Activated CD8-positive, alpha-beta T cell treated with anti-CD3 and anti-CD28 coated beads for 36 hours (primary cell): ENCODE measurements around the gene EEIG2. TPM values are rescaled to one million over a fixed set of nuclear protein-coding genes. Genes with fewer than 3 reads are reported as not detected.

Experiments used
- ATAC-seq: fragments of 200-7000 bp; cut with Tn5 transposase; one replicate; pipeline ENCODE4 v1.10.0; 2021; ENCODE audit warnings: mild to moderate bottlenecking, moderate library complexity
- CTCF ChIA-PET: fragments of 350-600 bp; sonication (Branson Sonifier 250); formaldehyde crosslinking; loops from one replicate; lab custom pipeline; 2021; ENCODE audit warnings: antibody characterized with exemption; lab: Charles Lee
- POLR2A ChIA-PET: fragments of 350-600 bp; sonication (Branson Sonifier 250); formaldehyde crosslinking; loops from one replicate; lab custom pipeline; 2021; ENCODE audit warnings: antibody characterized with exemption; lab: Charles Lee
- DNase-seq: peaks from one replicate; pipeline ENCODE4 v3.0.0-alpha.2; 2020
- H3K27ac Mint-ChIP-seq: one replicate; pipeline ENCODE4 v1.8.0; 2021; ENCODE audit warnings: mild to moderate bottlenecking, mixed read lengths
- H3K27me3 Mint-ChIP-seq: one replicate; pipeline ENCODE4 v1.8.0; 2021; ENCODE audit warnings: mixed read lengths
- H3K36me3 Mint-ChIP-seq: one replicate; pipeline ENCODE4 v1.8.0; 2021; ENCODE audit warnings: low read depth, mixed read lengths
- H3K4me1 Mint-ChIP-seq: one replicate; pipeline ENCODE4 v1.8.0; 2021; ENCODE audit warnings: low read depth, mixed read lengths
- H3K4me3 Mint-ChIP-seq: one replicate; pipeline ENCODE4 v1.8.0; 2021; ENCODE audit warnings: mild to moderate bottlenecking, moderate library complexity, mixed read lengths
- H3K9me3 Mint-ChIP-seq: one replicate; pipeline ENCODE4 v1.8.0; 2021; ENCODE audit warnings: mixed read lengths
- CTCF ChIP-seq: fragments of 200-600 bp; IDR thresholded peaks from one replicate; pipeline ENCODE4 v1.8.0; 2022; ENCODE audit warnings: antibody characterized with exemption, mild to moderate bottlenecking
- intact Hi-C: fragments of 100-400 bp; cut with micrococcal nuclease; formaldehyde crosslinking; loops from one replicate; pipeline ENCODE4 v1.10.0; 2022
- total RNA-seq, 2 experiments: library from RNA; stranded (reverse); gene quantifications; one replicate each; pipeline ENCODE4 v1.2.3, GENCODE V29; 2021

Gene EEIG2
- total RNA-seq, 2 experiments from 2014 or later = 10.4 to 12.6 TPM

- DNase-seq = no peak
- Mint-ChIP-seq H3K27me3 (no peaks in the 10 kb centered on the region), H3K36me3 (no peaks in the 10 kb centered on the region), H3K4me3 (no peak overlapping the region), H3K4me1 (peaks cover 4% of the 10 kb centered on the region), H3K9me3 (no peaks in the 10 kb centered on the region), H3K27ac (no peak overlapping the region)
- no peak for TF ChIP-seq CTCF
- intact Hi-C loops = loop anchor here (10.0 kb wide), 1 partner anchor 339 kb away; no protein-coding TSS in a partner anchor
- no peak for ATAC-seq
- CTCF ChIA-PET = no interaction called here
- POLR2A ChIA-PET = no interaction called here
These were observed 6.0 kb upstream of the EEIG2 start for GRCh38 chr1:108553905-108554304.

GRCh38 chr1:108554682-108555427 is 5.0 kb upstream of the EEIG2 start:
- ATAC-seq (no peak), DNase-seq (no peak)
- Mint-ChIP-seq H3K27ac (no peak overlapping the region), H3K36me3 (no peaks in the 10 kb centered on the region), H3K4me1 (peaks cover 11% of the 10 kb centered on the region), H3K27me3 (no peaks in the 10 kb centered on the region), H3K9me3 (no peaks in the 10 kb centered on the region), H3K4me3 (no peak overlapping the region)
- intact Hi-C loops = loop anchor here (10.0 kb wide), 1 partner anchor 340 kb away; no protein-coding TSS in a partner anchor
- no peak for TF ChIP-seq CTCF
- ChIA-PET POLR2A (no interaction called here), CTCF (interaction anchor here (1.2 to 1.4 kb wide), 2 partner anchors 43 to 89 kb away, joined by 3 to 5 read pairs; no protein-coding TSS in a partner anchor)

GRCh38 chr1:108556066-108556465 is 3.8 kb upstream of the EEIG2 start:
- CTCF ChIA-PET = interaction anchor here (1.4 kb wide), 1 partner anchor 88 kb away, joined by 5 read pairs; no protein-coding TSS in a partner anchor
- intact Hi-C loops = loop anchor here (10.0 kb wide), 1 partner anchor 341 kb away; no protein-coding TSS in a partner anchor
- no peaks in the 10 kb centered on the region for H3K27me3 Mint-ChIP-seq

GRCh38 chr1:108556499-108556898 is 3.4 kb upstream of the EEIG2 start:
- Mint-ChIP-seq H3K4me3 (no peak overlapping the region), H3K9me3 (no peaks in the 10 kb centered on the region), H3K36me3 (no peaks in the 10 kb centered on the region), H3K27ac (no peak overlapping the region), H3K4me1 (peaks cover 13% of the 10 kb centered on the region), H3K27me3 (no peaks in the 10 kb centered on the region)
- no peak for DNase-seq
- TF ChIP-seq CTCF = no peak
- intact Hi-C loops = loop anchor here (10.0 kb wide), 1 partner anchor 342 kb away; no protein-coding TSS in a partner anchor
- ATAC-seq = no peak
- CTCF ChIA-PET = interaction anchor here (1.4 kb wide), 1 partner anchor 87 kb away, joined by 5 read pairs; no protein-coding TSS in a partner anchor
- POLR2A ChIA-PET = interaction anchor here (1.1 kb wide), 1 partner anchor 28 kb away, joined by 3 read pairs; no protein-coding TSS in a partner anchor

More at GRCh38 chr1:108556066-108556465, 3.8 kb upstream of the EEIG2 start:
- POLR2A ChIA-PET = no interaction called here
- Mint-ChIP-seq H3K27ac (no peak overlapping the region), H3K4me3 (no peak overlapping the region), H3K9me3 (no peaks in the 10 kb centered on the region), H3K36me3 (no peaks in the 10 kb centered on the region), H3K4me1 (peaks cover 14% of the 10 kb centered on the region)
- peak; percentile 12 for DNase-seq
- no peak for ATAC-seq
- no peak for TF ChIP-seq CTCF

GRCh38 chr1:108557296-108557695 is 2.6 kb upstream of the EEIG2 start:
- Mint-ChIP-seq H3K9me3 (no peaks in the 10 kb centered on the region), H3K27ac (no peak overlapping the region), H3K4me1 (peaks cover 20% of the 10 kb centered on the region), H3K4me3 (no peak overlapping the region), H3K36me3 (no peaks in the 10 kb centered on the region), H3K27me3 (no peaks in the 10 kb centered on the region)
- TF ChIP-seq CTCF = no peak
- CTCF ChIA-PET = interaction anchor here (5.5 to 7.7 kb wide), 2 partner anchors 7 to 88 kb away, joined by 46 to 134 read pairs; no protein-coding TSS in a partner anchor
- ATAC-seq (no peak), DNase-seq (no peak)
- POLR2A ChIA-PET = interaction anchor here (1.1 kb wide), 1 partner anchor 28 kb away, joined by 3 read pairs; no protein-coding TSS in a partner anchor
- intact Hi-C loops = loop anchor here (10.0 kb wide), 1 partner anchor 342 kb away; no protein-coding TSS in a partner anchor
